Nephron (organoid): ENCODE results near the gene ASPDH.

Experiments
- H3K27ac Mint-ChIP-seq, 3 experiments: 2 replicates each; pipeline ENCODE4 v1.8.0; 2020; ENCODE audit warnings: mixed read lengths in 3 of 3, mild to moderate bottlenecking in 2 of 3, moderate library complexity in 1 of 3
- H3K27me3 Mint-ChIP-seq: 2 replicates; pipeline ENCODE4 v1.8.0; 2021; ENCODE audit warnings: low read depth, mild to moderate bottlenecking, moderate library complexity, mixed read lengths
- H3K36me3 Mint-ChIP-seq: 2 replicates; pipeline ENCODE4 v1.8.0; 2020; ENCODE audit warnings: low read depth, mixed read lengths
- H3K4me1 Mint-ChIP-seq: 2 replicates; pipeline ENCODE4 v1.8.0; 2020; ENCODE audit warnings: mixed read lengths
- H3K4me3 Mint-ChIP-seq, 3 experiments: 2 replicates each; pipeline ENCODE4 v1.8.0; 2020; ENCODE audit warnings: mild to moderate bottlenecking in 3 of 3, mixed read lengths in 3 of 3, moderate library complexity in 2 of 3
- H3K9me3 Mint-ChIP-seq: 2 replicates; pipeline ENCODE4 v1.8.0; 2020; ENCODE audit warnings: mixed read lengths
- TF ChIP-seq, protein P1 (sequence below), 3 experiments: fragments of 200-600 bp; sonication (generic); IDR thresholded peaks; one replicate each; pipeline ENCODE4 v1.5.0; 2021; ENCODE audit warnings: antibody characterized with exemption in 3 of 3; ENCODE audit not compliant: unreplicated experiment in 3 of 3

The ASPDH gene

DNA sequence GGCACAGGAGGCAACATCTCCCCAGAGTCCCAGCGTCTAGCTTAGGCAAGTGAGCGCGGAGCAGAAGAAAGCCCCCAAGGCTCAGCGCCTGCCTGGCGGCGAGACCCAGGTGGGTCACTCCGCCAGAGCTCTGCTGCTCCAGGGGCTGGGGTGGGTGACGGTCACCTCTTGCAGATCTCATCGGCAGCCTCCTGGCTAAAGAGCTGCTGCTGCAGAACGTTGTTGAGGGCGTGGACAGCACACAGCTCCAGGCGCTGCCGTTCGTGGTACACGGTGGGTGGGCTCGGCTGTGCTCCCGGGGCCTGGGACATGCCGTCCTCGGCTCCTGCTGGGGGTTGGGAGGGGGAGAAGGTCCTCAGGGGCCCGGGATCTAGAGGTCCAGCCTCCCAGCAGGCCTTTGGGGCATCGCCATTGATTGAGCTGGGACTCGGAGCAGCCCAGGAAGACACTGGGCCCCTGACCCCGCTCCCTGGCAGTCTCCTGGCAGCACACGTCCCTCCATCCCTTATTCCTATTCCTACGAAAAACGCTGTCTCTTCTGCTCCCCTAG is 3.5 kb downstream of the ASPDH start:
- Mint-ChIP-seq H3K27ac (peak overlapping the region; percentile 71 to 85 (median 83)), H3K27me3 (no peaks in the 10 kb centered on the region), H3K4me3 (peak overlapping the region; percentile 89 to 93 (median 91)), H3K9me3 (no peaks in the 10 kb centered on the region), H3K36me3 (no peaks in the 10 kb centered on the region), H3K4me1 (peaks cover 35% of the 10 kb centered on the region)
- TF ChIP-seq, protein P1, sequence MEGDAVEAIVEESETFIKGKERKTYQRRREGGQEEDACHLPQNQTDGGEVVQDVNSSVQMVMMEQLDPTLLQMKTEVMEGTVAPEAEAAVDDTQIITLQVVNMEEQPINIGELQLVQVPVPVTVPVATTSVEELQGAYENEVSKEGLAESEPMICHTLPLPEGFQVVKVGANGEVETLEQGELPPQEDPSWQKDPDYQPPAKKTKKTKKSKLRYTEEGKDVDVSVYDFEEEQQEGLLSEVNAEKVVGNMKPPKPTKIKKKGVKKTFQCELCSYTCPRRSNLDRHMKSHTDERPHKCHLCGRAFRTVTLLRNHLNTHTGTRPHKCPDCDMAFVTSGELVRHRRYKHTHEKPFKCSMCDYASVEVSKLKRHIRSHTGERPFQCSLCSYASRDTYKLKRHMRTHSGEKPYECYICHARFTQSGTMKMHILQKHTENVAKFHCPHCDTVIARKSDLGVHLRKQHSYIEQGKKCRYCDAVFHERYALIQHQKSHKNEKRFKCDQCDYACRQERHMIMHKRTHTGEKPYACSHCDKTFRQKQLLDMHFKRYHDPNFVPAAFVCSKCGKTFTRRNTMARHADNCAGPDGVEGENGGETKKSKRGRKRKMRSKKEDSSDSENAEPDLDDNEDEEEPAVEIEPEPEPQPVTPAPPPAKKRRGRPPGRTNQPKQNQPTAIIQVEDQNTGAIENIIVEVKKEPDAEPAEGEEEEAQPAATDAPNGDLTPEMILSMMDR (IDR thresholded peaks at IDR 0.05; ENCODE audit: unreplicated experiment in 3 of 3), result no peak

DNA sequence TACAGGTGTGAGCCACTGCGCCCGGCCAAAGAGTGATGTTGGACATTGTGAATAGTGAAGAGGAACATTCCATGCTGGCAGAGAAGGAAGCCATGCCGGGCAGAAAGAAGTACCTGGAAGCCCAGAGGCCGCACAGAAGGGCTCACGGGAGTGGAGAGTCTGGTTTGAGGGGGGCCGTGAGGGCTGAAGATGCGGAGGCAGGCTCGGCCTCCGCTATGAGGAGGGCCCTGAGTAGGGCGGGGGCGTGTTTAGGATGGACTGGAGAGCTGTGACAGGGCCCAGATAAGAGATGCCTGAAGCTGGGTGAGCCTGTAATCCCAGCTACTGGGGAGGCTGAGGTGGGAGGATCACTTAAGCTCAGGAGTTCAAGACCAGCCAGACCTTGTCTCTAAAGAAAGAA is 4.3 kb downstream of the ASPDH start:
- Mint-ChIP-seq H3K4me3 (peak overlapping the region; percentile 76 to 93 (median 83)), H3K9me3 (no peaks in the 10 kb centered on the region), H3K4me1 (peaks cover 35% of the 10 kb centered on the region), H3K27ac (peak overlapping the region in 1 of 3 experiments; percentile 81), H3K27me3 (no peaks in the 10 kb centered on the region), H3K36me3 (no peaks in the 10 kb centered on the region)
- TF ChIP-seq, protein P1 (IDR thresholded peaks at IDR 0.05; ENCODE audit: unreplicated experiment in 3 of 3), result no peak

DNA sequence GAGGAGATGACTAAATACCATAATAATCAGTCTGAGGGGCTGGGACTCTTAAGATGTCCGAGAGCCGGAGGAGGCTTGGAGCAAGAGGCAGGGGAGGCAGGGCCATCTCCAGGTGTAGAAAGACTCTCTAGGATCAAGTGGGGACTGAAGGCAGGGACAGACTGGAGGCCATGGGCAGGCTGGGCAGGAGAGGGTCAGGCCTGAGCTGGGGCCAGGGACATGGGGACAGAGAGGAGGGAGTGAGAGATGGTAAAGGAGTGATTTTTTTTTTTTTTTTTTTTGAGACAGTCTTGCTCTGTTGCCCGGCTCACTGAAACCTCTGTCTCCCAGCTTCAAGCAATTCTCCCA is 4.9 kb downstream of the ASPDH start:
- peak overlapping the region; percentile 67 to 82 (median 75) for H3K4me3 Mint-ChIP-seq
- H3K4me1 Mint-ChIP-seq, result peaks cover 35% of the 10 kb centered on the region
- no peaks in the 10 kb centered on the region for H3K9me3 Mint-ChIP-seq
- H3K36me3 Mint-ChIP-seq, result no peaks in the 10 kb centered on the region
- H3K27ac Mint-ChIP-seq, result peak overlapping the region; percentile 40 to 89 (median 81)
- TF ChIP-seq, protein P1 (IDR thresholded peaks at IDR 0.05; ENCODE audit: unreplicated experiment in 3 of 3), result no peak
- no peaks in the 10 kb centered on the region for H3K27me3 Mint-ChIP-seq

DNA sequence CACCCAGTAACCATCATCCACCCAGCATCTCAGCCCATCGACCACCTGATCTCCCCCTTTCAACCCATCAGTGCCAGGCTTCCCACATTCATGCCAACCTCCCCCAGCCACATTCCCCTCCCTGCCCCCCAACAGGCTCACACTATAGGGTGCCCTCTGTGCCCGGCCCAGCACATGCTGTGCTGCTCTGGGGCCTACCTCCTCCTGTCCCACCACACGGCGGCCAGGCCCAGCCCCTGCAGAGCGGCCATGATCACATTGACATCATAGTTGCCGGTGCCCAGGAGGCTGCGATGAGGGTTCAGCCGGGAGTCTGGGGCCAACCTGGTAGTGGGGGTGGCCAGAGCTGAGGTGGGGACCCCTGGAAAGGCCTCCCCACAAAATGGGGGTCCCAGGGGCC is 6.3 kb downstream of the ASPDH start:
- TF ChIP-seq, protein P1 (IDR thresholded peaks at IDR 0.05; ENCODE audit: unreplicated experiment in 3 of 3), result no peak
- H3K27me3 Mint-ChIP-seq, result no peaks in the 10 kb centered on the region
- H3K9me3 Mint-ChIP-seq, result no peaks in the 10 kb centered on the region
- H3K27ac Mint-ChIP-seq, result no peak overlapping the region
- H3K4me3 Mint-ChIP-seq, result peak overlapping the region in 2 of 3 experiments; percentile 36 to 61
- H3K36me3 Mint-ChIP-seq, result no peaks in the 10 kb centered on the region
- peaks cover 35% of the 10 kb centered on the region for H3K4me1 Mint-ChIP-seq

DNA sequence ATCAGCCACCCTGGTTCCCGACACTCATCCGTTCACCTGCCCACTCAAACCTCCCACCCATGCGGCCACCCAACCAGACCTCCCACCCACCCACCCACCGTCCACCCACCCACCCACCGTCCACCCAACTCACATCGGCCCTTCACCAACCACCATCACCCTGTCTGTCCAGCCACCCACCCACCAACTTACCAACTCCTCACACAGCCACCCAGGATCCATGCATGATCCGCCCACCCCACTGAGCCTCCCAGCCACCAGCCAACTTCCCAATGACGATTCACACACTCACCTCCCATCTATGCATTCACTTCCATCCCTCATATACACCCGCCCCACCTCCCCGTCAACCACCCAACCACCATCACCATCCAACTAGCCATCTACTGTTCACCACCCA is 7.0 kb downstream of the ASPDH start:
- TF ChIP-seq, protein P1 (IDR thresholded peaks at IDR 0.05; ENCODE audit: unreplicated experiment in 3 of 3), result no peak
- no peak overlapping the region for H3K4me3 Mint-ChIP-seq

DNA sequence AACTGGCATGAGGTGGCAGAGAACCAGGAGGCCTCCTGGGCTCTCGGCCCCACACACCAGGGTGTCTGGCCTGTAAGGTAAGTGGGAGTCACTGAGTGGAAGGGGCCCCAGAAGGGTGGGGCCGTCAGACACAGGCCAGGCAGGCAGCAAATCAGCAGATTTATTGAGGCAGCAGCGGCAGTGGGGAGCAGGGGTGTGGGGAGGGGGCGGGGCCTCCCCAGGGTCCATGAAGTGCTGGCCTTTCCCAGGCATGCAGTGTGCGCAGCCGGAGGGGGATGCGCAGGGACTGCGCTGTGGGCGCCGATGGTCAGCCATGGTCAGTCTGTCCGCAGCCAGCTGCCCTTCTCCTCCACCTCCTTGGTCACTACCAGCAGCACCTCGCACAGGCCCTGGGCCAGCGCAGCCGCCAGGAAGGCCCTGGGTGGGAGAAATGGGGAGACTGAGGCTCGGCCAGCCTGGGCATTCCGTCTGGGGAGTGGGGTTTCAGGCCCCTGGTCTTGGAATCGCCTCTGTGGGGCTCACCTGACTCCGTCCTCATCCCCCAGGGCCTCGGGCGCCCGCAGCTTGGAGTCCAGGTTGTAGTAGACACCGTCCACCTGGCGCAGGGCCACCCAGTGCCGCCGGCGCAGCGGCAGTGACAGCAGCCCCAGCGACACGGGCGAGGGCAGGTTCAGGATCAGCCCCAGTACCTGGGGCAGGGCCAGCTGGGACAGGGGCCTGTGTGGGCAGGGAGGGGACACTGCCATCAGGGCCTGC is 7.7 kb downstream of the ASPDH start:
- H3K27ac Mint-ChIP-seq, result no peak overlapping the region
- H3K27me3 Mint-ChIP-seq, result peaks cover 4% of the 10 kb centered on the region
- H3K4me1 Mint-ChIP-seq, result peaks cover 30% of the 10 kb centered on the region
- no peak overlapping the region for H3K4me3 Mint-ChIP-seq
- no peaks in the 10 kb centered on the region for H3K36me3 Mint-ChIP-seq
- TF ChIP-seq, protein P1 (IDR thresholded peaks at IDR 0.05; ENCODE audit: unreplicated experiment in 3 of 3), result no peak
- no peaks in the 10 kb centered on the region for H3K9me3 Mint-ChIP-seq

More for the DNA sequence above, 7.0 kb downstream of the ASPDH start:
- peaks cover 3% of the 10 kb centered on the region for H3K27me3 Mint-ChIP-seq
- H3K27ac Mint-ChIP-seq, result no peak overlapping the region
- no peaks in the 10 kb centered on the region for H3K36me3 Mint-ChIP-seq
- H3K4me1 Mint-ChIP-seq, result peaks cover 35% of the 10 kb centered on the region
- no peaks in the 10 kb centered on the region for H3K9me3 Mint-ChIP-seq
